Measurements from ENCODE around the gene SHTN1.

DNA sequence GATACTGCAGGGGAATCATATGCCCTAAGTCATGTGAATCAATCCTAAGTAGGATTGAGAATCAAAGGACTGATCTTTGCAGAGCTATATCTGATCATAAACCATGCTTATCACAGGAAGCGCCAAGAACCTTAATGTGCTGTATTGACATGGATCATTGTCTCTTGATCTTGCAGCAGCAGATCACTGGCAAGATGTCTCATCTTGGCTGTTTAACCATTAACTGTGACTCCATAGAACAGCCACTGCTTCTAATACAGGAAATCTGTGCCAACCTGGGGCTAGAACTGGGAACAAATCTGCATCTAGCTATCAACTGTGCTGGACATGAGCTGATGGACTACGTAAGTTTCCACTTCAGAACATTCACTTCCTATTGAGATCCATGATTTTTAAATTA is 134.0 kb downstream of the SHTN1 start:
- TF ChIP-seq, protein P1, sequence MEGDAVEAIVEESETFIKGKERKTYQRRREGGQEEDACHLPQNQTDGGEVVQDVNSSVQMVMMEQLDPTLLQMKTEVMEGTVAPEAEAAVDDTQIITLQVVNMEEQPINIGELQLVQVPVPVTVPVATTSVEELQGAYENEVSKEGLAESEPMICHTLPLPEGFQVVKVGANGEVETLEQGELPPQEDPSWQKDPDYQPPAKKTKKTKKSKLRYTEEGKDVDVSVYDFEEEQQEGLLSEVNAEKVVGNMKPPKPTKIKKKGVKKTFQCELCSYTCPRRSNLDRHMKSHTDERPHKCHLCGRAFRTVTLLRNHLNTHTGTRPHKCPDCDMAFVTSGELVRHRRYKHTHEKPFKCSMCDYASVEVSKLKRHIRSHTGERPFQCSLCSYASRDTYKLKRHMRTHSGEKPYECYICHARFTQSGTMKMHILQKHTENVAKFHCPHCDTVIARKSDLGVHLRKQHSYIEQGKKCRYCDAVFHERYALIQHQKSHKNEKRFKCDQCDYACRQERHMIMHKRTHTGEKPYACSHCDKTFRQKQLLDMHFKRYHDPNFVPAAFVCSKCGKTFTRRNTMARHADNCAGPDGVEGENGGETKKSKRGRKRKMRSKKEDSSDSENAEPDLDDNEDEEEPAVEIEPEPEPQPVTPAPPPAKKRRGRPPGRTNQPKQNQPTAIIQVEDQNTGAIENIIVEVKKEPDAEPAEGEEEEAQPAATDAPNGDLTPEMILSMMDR (conservative IDR thresholded peaks at IDR 0.05 in 1 of 2, IDR thresholded peaks at IDR 0.05 in 1 of 2; ENCODE audit: extremely low read depth in 1 of 2, insufficient read depth in 1 of 2, low read depth in 1 of 2, low read length in 2 of 2) = no peak
- TF ChIP-seq EZH2 (IDR thresholded peaks at IDR 0.05; ENCODE audit: borderline replicate concordance, low read length) = no peak

Data from mammary epithelial cell (primary cell).